ENCODE results near the gene OR5AU1.
"Not testable (repeated sequence)": the region's sequence is repeated elsewhere in the genome, so short reads cannot be mapped to it uniquely, and the experiment has no call there.

The OR5AU1 gene

DNA sequence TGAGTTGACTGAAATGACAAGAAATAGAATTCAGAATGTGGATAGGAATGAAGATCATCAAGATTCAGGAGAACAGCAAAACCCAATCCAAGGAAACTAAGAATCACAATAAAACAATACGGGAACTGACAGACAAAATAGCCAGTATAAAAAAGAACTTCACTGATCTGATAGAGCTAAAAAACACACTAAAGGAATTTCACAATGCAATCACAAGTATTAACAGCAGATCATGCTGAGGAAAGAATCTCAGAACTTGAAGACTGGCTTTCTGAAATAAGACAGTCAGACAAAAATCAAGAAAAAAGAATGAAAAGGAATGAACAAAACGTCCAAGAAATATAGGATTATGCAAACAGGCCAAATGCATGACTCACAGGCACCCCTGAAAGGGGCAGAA, 15.3 kb upstream of the OR5AU1 start:
- DNase-seq (ENCODE audit: low read depth): no peak

DNA sequence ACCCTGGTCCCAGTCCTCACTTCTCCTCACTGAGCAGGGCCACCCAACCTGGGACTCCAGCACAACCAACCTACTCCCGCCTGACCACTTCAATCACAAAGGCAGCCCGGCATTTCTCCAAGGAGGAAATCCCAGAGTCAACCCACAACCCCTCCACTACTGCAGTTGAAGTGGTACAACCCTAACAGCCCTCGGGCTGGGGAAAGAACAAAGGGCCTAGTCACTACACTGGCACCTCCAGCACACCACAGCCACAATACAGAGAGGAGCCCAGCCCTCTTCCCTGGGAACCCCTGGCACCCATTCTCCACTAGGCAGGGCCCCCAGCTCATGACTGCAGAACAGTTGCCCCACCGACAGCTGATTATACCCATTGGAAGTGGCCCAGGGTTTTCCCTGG, 13.7 kb upstream of the OR5AU1 start:
- DNase-seq (ENCODE audit: low read depth): no peak

DNA sequence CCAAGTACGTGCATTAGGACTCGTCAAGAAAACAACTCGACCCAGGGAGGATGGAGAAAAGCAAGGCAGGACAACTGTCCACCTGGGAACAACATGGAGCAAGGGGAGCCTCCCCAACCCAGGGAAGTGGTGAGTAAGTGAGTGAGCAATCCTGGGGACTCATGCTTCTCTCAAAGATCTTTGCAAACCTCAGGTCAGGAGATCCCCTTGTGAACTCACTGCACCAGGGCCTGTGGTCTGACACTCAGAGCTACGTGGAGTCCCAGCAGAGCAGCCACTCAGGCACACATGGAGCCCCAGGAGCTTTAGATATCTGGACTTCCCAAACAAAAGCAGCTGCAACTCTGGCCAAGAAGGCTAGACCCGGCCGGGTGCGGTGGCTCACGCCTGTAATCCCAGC, 12.2 kb upstream of the OR5AU1 start:
- DNase-seq (ENCODE audit: low read depth): peak; percentile 77

DNA sequence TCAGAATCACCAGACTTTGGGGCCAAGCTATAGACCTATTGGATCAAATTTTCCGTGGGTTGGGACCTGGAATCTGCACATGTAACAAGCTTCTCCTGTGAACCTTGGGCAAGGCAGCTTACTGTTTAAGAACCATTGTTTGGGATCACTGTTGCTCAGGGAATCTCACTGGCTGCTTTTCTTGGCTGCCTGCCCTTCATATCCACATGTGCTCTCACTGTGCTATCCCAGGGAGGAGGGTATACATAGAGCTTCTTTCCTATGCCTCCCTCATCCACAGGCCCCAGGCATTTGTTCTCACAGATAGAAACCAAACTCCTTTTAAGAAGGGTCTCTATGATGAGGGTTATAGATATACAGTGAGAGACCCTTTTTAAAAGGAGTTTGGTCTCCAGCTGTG, 9.8 kb upstream of the OR5AU1 start:
- DNase-seq (ENCODE audit: low read depth): not testable (repeated sequence)

DNA sequence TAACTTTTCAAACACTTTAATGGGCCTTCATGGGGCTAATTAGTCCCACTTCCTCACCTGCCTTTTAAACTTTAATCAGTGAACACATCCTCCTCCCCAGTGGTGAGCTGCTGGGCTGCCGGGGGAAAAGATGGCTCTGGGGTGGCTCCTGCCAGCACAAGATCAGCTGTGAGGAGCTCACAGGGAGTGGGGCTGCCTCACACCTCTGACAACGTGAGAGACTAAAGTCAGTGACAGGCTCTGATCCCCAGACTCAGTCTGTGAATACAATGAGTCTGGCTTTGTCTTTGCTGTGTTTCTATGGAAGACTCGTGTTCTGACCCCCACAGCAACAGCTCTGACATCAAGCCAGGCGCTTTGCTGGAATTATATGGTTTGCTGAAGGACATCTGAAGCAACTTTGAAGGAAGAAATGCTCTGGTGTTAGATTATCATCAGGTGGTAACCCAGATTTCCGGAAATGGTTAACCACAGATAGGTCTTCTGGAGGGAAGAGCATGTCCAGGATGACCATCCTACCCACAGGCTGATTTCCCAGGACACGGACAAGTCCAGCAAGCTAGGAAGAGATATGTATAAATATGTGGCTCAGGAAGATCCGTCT, 9.2 kb upstream of the OR5AU1 start:
- DNase-seq (ENCODE audit: low read depth): peak; percentile 4

DNA sequence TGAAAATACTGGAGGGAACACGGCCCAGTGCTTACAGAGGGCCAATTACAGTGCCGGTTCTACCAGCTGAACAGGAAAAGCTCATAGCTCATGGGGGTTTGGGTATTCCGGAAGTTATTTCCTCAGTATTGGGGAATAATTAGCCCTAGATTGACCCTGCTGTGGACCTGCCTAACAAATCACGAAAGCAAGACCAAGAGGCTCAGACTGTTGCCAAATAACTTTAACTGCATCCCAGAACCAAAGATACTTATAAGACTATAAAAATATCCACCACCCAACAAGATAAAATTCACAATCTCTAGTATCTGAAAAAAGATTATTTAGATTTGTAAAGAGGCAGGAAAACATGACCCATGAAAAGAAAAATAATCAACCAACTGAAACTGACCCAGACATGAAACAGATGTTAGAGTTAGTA, 8.0 kb upstream of the OR5AU1 start:
- no peak for DNase-seq (ENCODE audit: low read depth)

DNA sequence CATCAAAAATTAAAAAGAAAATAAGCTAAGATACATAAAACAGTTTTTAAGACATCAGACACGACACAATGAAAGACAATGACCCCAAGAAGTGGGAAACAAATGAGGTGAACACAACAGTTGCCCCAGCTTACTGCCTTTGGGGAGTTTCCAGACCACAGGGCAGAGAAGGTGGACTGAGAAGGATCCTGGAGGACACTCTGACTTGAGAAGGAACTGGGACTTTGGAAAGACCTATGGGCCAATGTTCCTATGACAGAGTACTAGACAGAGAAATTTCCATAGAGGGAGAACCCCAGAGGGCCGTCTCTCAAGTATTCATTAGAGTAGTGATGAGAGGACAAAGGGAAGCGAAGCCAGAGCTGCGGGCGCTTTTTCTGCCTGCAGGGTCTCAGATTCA, 6.2 kb upstream of the OR5AU1 start:
- no peak for DNase-seq (ENCODE audit: low read depth)

DNA sequence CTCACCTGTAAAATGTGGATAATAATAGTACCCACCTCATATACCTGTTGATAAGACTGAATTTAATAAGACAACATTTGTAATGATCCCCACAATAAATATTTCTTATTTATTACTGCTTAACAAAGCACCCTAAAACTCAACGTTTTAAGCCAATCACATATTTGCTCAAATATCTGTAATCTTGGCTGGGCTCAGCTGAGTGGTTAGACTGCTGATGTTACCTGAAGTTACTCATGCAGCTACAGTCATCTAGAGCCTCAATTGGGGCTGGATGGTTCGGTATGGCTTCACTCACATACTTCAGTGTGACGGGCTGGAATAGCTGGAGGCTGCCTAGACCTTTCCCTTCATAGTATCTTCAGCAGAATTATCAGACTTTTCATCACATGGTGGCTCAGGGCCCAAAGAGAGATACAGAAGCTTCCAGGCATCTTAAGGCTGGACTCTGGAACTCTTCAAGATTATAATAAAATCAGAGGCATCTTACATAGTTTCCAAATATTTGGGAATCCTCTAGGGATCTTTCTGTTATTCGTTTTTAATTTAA, 4.3 kb upstream of the OR5AU1 start:
- DNase-seq (ENCODE audit: low read depth): no peak

DNA sequence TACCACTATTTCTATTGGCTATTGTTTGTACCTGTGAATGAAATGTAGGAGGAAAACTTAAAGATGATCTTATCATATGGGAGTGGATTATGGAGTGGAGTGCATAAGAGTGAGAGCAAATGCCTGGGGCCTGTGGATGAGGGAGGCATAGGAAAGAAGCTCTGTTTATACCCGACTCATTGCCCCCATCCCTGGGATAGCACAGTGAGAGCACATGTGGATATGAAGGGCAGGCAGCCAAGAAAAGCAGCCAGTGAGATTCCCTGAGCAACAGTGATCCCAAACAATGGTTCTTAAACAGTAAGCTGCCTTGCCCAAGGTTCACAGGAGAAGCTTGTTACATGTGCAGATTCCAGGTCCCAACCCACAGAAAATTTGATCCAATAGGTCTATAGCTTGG, 2.3 kb upstream of the OR5AU1 start:
- peak; percentile 36 for DNase-seq (ENCODE audit: low read depth)

DNA sequence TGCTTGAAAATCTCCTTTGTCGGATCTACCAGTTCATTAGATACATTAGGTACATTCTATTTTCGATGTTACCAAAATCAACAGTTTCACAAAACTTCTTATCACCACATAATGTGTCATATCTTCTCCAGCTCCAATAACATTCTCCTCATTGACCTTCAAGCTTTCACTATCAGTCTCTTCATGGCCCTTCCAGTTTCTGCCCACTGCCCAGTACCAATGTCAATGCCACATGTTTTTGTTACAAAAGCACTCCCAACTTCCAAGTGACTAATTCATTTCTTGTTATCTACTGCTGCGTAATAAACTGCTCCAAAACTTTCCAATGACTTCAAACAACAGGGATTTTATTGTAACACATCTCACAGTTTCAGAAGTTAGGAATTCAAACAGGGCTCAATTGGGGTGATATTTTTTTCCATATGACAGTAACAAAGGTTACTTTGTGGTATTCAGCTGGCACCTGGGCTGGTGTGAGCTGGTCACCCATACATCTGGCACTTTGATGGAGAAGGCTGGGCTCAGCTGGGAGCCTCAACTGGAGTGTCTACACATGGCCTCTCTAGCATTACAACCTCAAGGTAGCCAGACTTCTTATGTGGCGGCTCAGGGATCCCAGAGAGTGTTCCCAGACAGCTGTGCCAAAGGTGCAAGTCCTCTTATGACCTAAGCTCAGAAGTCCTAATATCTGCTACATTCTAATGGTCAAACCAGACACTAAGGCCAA, 6.1 kb downstream of the OR5AU1 start:
- DNase-seq (ENCODE audit: low read depth): no peak

DNA sequence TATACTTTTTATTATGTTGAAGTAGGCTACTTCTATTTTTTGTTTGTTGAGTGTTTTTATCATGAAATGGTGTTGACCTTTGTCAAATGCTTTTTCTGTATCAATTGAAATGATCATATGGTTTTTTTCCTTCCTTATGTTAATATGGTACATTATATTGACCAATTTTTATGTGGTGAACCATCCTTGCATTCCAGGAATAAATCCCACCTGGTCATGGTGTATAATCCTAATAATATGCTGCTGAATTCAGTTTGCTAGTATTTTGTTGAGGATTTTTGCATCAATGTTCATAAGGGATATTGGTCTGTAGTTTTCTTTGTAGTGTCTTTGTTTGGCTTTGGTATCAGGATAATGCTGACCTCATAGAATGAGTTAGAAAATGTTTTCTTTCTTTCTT, 10.4 kb downstream of the OR5AU1 start:
- DNase-seq (ENCODE audit: low read depth): no peak

DNA sequence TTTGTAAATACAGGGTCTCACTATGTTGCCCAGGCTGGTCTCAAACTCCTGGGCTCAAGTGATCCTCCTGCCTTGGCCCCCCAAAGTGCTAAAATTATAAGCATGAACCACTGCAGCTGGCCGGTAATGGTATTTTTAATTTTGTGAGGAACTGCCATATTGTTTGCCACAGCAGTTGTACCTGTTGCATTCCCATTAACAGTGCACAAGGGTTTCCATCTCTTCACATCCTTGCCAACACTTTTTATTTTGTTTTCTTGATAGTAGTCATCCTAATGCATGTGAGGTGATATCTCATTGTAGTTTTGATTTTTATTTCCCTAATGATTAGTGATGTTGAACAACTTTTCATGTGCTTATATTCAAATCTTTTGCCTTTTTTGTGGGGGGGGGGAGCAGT, 13.5 kb downstream of the OR5AU1 start:
- no peak for DNase-seq (ENCODE audit: low read depth)

DNA sequence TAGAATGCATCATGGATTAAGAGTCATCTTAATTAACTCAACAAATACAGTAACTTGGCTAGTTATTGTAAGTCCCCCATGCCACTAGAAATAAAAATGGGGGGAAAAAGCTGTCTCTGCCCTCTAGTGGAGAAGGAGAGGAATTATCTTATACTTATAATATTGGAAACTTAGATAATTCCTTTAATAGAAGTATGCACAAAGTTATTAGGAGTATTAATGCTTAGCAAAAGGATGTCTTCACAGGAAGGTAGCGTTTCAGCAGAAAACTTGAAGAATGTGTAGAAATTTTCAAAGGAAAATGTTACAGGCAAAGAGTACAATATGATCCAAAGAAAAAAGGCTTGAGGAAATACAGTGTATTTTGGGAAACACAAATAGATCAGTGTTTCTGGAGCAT, 19.8 kb downstream of the OR5AU1 start:
- peak; percentile 42 for DNase-seq (ENCODE audit: low read depth)

DNA sequence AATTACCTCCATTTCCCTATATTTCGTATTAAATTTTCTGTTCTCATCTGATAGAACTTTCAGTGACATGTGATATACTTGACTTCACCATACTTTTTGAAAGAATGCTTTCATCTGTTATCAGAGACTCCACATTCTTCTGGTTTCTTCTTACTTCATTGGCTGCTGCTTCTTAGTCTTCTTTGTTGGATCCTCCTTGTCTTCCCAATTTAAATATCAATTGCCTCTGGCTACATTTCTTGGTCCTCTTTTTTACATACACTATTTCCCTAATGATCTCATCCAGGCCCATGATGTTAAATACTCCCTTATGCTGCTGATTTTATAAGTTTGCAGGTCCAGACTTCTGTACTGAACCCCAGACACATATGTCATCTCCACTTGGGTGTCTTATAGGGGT, 22.0 kb downstream of the OR5AU1 start:
- no peak for DNase-seq (ENCODE audit: low read depth)

DNA sequence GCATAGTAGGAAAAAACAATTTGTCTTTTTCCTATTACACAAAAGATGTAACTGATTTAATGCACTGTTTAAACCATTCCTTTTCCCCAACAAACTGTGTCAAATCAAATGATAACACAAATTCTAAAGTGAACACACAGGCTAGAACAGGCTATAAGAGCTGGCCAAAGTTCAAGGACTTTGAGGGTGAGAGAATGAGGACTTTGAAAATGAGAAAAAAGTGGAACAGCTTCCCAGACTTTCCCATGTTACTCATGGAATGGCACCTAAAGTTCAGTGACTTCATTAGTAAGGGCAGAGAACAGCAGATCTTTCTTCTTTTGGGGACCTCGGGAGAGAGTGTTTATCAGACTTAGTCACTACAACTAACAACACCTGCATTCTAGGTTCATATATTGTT, 32.4 kb downstream of the OR5AU1 start:
- no peak for DNase-seq (ENCODE audit: low read depth)

DNA sequence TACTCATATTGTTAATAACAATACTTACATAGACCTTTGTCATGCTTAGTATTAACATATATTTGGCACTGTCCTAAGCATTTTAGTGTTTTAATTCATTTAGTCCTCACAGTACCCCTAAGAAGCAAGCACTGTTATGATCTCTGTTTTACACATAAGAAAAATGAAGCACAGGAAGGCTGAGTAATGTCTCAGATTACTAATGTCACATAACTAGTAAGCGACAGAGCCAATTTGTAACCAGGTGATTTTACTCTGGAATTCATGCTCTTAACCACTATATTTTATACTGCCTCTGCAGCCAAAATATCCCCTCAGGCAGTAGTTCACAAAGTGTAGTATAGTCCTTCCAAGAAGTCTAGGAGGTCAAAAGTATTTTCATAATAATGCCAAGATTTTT, 34.7 kb downstream of the OR5AU1 start:
- DNase-seq (ENCODE audit: low read depth): no peak

DNA sequence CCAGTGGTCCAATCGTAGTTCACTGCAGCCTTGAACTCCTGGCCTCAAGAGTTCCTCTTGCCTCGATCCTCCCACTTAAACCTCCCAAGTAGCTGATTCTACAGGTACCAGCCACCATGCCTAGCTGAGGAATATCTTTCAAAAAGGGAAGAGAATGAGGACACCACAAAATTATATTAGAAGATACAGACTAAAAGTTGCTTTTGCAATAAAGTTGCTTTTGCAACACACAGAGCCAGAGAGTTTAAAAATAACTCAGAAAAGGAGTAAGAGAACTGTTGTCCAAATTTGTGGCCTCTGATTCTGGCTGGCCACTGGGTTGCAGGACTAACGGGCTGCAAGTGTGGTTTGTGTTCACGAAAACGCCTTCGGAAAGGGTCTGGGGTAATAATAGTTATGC, 35.2 kb downstream of the OR5AU1 start:
- DNase-seq (ENCODE audit: low read depth): no peak

DNA sequence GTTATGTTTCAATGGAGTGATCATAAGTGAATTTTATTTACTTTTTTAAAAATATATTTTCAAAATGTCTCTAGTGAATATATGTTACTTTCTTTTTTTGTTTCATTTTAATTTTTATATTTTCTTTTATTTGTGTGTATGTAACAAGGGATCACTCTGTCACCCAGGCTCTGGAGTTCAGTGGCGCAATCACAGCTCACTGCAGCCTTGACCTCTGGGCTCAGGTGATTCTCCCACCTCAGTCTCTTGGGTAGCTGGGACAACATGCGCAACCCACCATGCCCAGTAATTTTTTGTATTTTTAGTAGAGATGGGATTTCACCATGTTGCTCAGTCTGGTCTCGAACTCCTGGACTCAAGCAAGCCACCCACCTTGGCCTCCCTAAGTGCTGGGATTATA, 36.9 kb downstream of the OR5AU1 start:
- DNase-seq (ENCODE audit: low read depth): no peak

DNA sequence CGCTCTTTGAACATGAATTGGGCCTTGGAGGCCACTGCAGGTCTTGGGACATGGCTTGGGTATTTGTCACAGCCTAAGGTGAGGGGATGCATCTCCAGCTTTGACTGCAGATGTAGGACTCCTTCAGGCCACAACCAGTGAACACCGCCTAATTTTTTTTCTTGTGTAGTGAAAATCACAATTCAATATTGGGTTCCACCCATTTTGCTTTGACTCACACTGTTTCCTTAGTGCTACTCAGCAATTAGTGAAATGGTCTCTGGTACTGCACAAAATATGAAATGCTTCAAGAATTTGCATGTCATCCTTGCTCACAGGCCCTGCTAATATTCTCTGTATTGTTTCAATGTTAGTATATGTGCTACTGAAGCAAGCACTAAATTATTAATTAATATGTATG, 42.5 kb downstream of the OR5AU1 start:
- no peak for DNase-seq (ENCODE audit: low read depth)

DNA sequence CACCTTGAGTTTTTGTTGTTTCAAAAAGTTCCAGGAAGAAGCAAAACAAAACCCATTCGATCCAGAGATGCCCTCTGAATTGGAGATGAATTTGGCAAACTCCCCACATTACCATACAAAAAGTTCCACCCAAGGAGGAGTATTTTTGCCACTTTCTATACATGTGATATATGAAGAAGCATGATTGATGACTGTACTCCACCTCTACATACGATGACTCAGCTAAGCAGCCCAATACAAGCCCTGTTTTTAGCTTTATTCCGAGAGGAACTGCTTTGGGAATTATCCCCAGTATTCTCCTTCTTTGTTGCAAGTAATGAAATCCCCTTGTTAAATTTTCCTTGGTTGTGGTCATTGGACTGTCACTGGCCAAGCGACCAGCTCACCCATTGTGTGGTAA, 43.6 kb downstream of the OR5AU1 start:
- DNase-seq (ENCODE audit: low read depth): no peak

DNA sequence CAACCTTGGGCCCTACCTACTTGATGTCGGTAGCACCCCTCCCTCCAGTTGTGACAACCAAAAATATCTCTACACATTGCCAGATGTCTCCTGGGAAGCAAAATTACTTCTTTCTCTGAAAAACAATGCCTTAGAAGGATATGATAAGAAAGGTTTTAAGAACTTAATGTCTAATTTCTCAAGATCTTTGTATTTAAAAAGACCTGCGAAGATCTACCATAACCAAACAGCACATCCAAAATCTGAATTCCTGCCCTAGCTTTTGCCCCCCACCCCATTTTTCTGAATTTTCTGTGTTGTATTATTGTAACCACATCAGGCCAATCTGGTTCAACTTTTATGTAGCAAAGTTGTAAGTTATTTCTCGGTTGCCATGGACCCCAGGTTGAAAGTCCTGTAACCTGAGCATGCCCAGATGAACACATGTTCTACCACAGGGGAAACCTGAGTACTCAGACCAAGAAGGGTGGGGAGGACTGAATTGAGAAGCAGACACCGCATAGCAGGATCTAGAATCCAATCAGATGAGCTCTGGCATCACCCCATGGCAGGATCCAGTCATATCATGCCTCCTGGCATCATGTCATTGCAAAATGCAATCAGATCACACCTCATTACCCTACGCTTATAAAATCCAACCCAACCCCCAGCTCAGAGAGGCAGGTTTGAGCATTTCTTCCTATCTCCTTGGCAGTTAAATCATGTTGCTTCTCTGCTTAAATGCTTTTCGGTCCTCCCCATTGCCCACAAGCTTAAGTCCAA, 46.3 kb downstream of the OR5AU1 start:
- no peak for DNase-seq (ENCODE audit: low read depth)

DNA sequence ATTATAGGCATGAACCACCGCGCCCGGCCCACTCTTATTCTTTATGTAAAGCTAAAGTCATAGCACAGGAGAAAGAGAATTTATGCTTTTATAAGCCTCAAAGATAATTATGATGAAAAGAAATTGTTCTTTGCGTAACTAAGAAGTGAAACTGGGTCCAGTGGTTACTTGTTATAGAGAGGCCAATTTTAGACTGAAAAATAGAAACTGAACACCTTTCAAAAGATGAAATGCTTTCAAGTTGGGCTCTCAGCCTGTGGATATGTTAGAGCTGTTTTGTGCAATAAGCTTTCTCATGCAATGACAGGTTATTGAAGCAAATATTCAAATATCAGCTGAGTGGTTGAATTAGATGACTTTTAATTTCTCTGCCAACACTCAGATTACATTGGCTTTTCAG, 47.1 kb downstream of the OR5AU1 start:
- DNase-seq (ENCODE audit: low read depth): no peak

DNA sequence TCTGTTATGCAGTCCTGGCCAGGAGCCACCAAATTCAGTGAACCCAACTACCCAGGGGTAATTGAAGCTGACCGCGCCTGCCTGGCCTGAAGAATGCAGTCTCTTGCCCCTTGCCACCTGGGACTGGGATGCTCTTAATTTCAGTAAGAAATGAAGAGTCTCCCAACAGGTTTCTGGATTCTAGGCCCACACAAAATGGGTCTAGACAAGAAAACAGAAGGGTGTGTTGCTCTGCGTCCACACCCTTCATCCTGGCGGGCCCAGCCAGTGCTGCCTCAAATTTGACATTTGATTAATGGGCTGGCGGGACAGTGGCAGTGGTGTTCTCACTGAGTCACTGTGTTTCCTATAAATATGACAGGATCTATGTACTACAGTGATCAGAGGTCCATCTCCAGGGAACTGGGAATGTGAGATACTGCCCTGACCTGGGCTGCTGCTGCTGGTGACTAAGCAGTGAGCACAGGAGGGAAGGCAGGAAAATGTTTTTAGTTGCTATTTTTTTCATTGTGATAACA, 48.5 kb downstream of the OR5AU1 start:
- DNase-seq (ENCODE audit: low read depth): peak; percentile 40

All from ELR (cell line).